HL-60/S4 treated with phorbol 12-myristate 13-acetate at 8.2 ng/mL for 4 days and 3 days (cell line): ENCODE data around the gene SPZ1.
"Not testable (repeated sequence)": the region's sequence is repeated elsewhere in the genome, so short reads cannot be mapped to it uniquely, and the experiment has no call there.

Experiments used
- in situ Hi-C: fragments of 300-500 bp; cut with MboI; formaldehyde crosslinking; loops from 2 replicates; pipeline ENCODE4 v1.15.0; 2022; ENCODE audit warnings: low sequenced_read_pairs

SPZ1 gene, protein sequence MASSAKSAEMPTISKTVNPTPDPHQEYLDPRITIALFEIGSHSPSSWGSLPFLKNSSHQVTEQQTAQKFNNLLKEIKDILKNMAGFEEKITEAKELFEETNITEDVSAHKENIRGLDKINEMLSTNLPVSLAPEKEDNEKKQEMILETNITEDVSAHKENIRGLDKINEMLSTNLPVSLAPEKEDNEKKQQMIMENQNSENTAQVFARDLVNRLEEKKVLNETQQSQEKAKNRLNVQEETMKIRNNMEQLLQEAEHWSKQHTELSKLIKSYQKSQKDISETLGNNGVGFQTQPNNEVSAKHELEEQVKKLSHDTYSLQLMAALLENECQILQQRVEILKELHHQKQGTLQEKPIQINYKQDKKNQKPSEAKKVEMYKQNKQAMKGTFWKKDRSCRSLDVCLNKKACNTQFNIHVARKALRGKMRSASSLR

DNA sequence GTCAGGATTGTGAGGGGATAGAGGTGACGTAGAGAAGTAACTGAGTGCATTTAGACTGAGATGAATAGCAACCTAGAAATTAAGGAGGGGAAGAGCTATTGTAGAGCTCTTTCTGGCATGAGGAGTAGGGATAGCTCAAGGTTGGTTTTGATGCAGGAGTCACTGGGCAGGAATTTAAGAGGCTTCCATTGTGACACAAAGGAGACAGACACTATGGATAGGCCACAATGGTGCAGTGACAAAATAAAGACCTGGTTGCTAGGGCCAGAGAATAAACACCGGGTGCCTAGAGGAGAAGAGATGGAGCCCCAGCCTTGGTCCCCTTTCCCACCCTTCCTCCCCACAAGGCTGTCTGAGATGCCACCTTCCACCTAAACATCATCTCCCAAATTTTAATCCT is at the start of gene SPZ1:
SPZ1 (plus strand) TSS at position 301 of the 400 bp plus-strand sequence. CDS start 214 bp downstream, outside the sequence.
- in situ Hi-C loops, result loop anchor here (25.0 kb wide), 1 partner anchor 232 kb away; no protein-coding TSS in a partner anchor

DNA sequence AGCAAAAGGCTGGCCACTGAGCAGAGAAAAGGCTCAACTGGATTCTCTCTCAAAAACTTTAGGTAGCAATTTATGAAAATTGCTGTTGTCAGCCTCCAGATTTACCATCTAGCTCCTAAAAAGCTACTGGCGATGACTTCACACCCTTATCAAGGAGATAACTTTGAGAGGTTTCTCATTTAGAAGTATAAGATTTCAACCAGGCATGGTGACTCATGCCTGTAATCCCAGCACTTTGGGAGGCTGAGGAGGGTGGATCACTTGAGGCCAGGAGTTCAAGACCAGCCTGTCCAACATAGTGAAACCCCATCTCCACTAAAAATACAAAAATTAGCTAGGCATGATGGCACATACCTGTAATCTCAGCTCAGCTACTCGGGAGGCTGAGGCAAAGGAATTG is 49.3 kb upstream of the SPZ1 start:
- in situ Hi-C loops, result not testable (repeated sequence)

DNA sequence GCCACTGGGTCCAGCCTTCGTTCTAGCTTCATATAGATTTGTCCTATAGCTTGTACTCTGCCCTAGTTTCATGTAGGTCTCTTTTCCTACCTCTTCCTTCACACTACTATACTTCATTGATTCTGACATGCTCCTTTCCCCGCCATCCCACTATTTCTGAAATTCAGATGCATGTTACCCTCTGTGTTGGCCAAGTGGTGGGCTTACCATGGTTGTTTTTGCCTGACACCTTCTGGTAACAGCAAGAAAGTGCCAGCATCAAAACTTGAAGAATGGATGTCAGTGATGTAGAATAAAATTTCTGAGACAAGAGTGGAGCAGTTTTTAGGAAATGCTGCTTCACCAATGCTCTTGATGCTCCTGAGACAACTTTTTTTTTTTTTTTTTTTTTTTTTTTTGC is 44.5 kb upstream of the SPZ1 start:
- in situ Hi-C loops, result no loop called here

DNA sequence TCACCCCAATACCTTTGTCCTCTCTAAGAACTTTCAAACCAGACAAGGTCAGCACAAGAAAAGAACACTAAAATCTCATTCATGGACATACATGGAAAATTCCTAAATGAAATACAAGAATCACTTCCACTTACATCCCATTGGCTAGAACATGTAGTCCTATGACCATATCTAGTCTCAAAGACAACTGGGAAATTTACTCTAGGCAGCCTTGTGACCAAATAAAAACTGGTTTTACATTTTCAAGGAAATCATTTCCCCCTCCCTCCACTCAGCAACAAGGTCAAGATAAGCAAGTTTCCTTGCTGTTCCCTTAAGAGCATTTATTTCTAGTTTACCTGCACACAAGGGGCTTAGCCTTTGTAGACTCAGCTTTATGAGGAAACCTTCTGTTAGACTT is 43.6 kb upstream of the SPZ1 start:
- in situ Hi-C loops, result no loop called here

DNA sequence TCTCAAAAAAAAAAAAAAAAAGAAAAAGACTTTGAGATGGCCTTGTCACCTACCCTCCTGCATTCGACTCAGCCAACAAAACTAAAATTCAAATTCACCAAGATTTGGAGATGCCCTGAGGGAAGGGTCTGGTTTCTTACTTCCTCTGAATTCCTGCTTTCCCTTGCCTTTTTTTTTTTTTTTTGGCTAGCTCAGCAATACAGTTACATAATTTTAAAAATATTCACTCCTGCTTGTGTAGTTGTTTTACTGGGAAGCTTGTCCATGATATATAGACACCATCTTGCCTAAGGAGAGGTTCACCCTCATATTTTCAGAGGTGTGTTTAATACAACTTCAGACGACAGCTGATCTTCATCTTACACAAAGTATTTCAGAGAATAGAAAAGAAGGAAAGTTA is 42.6 kb upstream of the SPZ1 start:
- in situ Hi-C loops, result no loop called here

DNA sequence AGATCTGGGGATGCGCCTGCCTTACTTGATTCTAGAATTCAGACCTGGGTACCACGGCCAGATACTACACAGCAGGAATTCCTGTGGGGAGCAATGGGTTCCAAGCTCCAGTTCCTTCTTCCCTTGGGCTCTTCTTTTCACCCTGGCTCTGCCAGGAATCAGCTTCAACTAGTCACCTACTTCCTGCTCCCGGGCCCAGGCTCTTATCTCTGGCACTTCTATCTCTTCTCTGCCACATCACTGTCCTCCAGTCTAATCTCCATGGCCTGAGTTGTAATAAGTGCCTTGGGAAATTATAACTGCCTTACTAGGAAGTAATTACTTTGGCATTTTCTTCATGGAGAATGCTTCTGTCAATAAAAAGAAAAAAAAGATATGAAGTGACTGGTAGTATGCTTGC is 37.7 kb upstream of the SPZ1 start:
- in situ Hi-C loops, result no loop called here

DNA sequence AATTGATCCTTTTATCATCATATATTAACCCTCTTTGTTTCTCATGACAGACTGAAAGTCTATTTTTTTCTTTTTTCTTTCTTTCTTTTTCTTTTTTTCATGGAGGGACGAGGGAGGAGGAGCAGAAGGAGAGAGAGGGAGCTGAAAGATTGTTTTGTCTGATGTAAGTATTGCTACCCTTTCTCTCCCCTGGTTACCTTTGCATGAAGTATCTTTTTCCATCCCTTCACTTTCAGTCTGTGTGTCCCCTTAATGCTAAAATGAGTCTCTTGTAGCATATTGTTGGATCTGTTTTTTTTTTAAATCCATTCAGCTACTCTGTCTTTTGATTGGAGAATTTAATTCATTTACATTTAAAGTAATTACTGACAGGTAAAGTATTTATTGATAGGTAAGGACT is 36.4 kb upstream of the SPZ1 start:
- in situ Hi-C loops, result no loop called here

DNA sequence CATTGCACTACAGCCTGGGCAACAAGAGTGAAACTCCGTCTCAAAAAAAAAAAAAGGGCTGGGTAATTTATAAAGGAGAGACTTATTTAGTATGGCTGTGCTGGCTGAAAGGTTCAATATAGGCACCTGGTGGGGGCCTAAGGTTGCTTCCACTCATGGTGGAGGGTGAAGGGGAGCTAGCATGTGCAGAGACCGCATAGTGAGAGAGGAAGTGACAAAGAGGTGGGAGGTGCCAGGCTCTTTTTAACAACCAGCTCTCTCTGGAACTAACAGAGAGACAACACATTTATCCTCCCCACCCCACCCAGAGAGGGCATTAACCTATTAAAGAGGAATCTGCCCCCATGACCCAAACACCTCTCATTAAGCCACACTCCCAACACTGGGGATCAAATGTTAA is 35.1 kb upstream of the SPZ1 start:
- in situ Hi-C loops, result no loop called here

DNA sequence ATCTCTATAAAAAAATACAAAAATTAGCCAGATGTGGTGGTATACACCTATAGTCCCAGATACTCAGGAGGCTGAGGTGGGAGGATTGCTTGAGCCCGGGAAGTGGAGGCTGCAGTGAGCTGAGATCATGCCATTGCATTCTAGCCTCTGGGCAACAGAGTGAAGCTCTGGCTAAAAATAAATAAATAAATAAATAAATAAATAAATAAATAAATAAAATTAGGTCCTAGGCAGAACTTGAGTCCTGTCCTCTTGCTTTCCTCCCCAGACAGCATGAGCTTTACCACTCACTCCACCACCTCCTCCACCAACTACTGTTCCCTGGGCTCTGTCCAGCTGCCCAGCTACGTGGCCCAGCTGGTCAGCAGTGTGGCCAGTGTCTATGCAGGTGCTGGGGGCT is 31.6 kb upstream of the SPZ1 start:
- in situ Hi-C loops, result no loop called here

DNA sequence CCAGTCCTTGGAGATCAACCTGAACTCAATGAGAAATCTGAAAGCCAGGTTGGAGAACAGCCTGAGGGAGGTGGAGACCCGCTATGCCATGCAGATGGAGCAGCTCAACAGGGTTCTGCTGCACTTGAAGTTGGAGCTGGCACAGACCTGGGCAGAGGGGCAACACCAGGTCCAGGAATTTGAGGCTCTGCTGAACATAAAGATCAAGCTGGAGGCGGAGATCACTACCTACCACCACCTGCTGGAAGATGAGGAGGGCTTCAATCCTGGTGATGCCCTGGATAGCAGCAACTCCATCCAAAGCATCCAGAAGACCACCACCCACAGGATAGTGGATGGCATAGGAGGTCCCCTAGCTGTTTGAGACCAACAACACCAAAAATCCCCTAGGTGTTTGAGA is 30.5 kb upstream of the SPZ1 start:
- in situ Hi-C loops, result no loop called here

DNA sequence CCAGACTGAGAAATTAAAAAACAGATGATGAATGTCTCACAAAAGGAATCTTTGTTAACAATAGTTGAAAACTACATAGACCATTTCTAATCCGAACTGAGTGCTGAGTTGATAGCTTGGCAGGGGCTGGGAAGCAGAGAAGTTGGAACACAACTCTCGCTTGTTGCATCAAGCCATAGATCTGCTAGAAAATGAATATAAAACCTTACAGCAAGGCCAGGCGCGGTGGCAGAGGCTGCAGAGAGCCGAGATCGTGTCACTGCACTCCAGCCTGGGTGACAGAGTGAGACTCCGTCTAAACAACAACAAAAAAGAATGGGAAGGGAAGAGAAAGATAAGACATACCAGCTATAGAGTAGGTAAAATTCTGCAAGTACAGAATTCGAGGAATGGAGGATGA is 28.0 kb upstream of the SPZ1 start:
- in situ Hi-C loops, result no loop called here

DNA sequence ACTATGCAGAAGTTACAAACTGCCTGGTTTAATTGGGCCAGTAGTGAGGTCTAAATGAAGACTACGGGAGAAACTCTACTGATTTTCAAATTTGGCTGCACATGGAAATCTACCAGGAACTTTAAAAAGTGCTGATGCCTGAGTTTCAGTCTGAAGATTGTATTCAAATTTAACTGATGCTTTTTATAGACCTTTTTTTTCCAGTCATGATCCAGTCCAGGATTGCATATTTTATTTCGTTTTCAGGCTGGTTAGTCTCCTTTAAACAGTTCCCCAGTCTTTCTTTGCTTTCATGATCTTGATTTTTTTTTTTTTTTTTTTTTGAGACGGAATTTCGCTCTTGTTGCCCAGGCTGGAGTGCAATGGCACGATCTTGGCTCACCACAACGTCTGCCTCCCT is 23.7 kb upstream of the SPZ1 start:
- in situ Hi-C loops, result no loop called here

DNA sequence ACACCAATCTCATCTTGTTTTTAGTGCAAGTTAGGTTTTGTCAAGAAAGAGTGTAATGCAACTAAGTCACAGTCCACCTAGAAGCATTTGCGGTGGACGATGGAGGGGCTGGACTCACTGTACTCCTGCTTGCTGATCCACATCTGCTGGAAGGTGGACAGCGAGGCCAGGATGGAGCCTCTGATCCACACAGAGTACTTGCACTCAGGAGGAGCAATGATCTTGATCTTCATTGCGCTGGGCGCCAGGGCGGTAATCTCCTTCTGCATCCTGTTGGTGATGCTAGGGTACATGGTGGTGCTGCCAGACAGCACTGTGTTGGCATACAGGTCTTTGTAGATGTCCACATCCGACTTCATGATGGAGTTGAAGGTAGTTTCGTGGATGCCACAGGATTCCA is 20.2 kb upstream of the SPZ1 start:
- in situ Hi-C loops, result no loop called here

DNA sequence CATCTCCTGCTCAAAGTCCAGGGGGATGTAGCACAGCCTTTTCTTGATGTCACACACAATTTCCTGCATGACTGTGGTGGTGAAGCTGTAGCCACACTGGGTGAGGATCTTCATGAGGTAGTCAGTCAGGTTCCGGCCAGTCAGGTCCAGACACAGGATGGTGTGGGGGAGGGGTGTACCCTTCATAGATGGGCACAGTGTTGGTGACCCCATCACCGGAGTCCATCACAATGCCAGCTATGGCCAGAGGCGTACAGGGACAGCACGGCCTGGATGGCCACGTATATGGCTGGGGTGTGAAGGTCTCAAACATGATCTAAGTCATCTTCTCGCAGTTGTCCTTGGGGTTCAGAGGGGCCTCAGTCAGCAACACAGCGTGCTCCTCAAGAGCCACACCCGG is 19.7 kb upstream of the SPZ1 start:
- in situ Hi-C loops, result loop anchor here (25.0 kb wide), 1 partner anchor 213 kb away; no protein-coding TSS in a partner anchor

DNA sequence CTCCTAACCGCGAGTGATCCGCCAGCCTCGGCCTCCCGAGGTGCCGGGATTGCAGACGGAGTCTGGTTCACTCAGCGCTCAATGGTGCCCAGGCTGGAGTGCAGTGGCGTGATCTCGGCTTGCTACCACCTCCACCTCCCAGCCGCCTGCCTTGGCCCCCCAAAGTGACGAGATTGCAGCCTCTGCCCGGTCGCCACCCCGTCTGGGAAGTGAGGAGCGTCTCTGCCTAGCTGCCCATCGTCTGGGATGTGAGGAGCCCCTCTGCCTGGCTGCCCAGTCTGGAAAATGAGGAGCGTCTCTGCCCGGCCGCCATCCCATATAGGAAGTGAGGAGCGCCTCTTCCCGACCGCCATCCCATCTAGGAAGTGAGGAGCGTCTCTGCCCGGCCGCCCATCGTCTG is 19.0 kb upstream of the SPZ1 start:
- in situ Hi-C loops, result loop anchor here (25.0 kb wide), 1 partner anchor 213 kb away; no protein-coding TSS in a partner anchor

DNA sequence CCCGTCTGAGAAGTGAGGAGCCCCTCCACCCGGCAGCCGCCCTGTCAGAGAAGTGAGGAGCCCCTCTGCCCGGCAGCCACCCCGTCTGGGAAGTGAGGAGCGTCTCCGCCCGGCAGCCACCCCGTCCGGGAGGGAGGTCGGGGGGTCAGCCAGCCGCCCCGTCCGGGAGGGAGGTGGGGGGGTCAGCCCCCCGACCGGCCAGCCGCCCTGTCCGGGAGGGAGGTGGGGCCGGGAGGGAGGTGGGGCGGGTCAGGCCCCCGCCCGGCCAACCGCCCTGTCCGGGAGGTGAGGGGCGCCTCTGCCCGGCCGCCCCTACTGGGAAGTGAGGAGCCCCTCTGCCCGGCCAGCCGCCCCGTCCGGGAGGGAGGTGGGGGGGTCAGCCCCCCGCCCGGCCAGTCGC is 18.5 kb upstream of the SPZ1 start:
- in situ Hi-C loops, result loop anchor here (25.0 kb wide), 1 partner anchor 214 kb away; no protein-coding TSS in a partner anchor

DNA sequence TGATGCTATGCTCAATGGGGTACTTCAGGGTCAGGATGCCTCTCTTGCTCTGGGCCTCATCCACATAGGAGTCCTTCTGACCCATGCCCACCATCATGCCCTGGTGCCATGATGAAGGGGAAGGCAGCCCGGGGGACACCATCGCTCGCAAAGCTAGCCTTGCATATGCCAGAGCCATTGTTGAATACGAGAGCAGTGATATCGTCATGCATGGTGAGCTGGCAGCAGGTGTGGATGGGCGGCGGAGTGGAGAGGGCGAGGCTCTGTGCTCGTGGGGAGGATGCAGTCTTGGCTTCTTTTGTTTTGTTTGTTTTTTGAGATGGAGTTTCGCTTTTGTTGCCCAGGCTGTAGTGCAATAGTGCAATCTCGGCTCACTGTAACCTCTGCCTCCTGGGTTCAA is 17.2 kb upstream of the SPZ1 start:
- in situ Hi-C loops, result loop anchor here (25.0 kb wide), 1 partner anchor 215 kb away; no protein-coding TSS in a partner anchor

DNA sequence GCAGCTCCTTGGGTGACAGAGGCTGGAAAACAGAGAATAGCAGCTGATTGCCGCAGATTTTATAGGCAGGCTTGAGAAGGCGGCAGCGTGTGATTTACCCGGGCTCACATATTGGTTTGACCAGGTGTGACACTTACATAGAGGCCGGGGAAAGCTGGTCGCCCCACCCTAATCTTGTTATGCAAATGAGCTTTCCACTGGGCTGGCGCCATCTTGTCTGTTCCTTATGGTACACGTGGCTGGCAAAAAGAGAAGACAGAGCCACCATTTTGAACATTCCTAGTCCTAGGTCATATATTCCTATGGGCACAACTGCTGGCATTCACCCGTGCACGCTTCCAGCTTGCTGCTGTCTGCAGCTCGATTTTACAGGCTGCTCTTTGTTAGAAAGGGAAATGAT is 11.3 kb upstream of the SPZ1 start:
- in situ Hi-C loops, result loop anchor here (25.0 kb wide), 1 partner anchor 221 kb away; no protein-coding TSS in a partner anchor

DNA sequence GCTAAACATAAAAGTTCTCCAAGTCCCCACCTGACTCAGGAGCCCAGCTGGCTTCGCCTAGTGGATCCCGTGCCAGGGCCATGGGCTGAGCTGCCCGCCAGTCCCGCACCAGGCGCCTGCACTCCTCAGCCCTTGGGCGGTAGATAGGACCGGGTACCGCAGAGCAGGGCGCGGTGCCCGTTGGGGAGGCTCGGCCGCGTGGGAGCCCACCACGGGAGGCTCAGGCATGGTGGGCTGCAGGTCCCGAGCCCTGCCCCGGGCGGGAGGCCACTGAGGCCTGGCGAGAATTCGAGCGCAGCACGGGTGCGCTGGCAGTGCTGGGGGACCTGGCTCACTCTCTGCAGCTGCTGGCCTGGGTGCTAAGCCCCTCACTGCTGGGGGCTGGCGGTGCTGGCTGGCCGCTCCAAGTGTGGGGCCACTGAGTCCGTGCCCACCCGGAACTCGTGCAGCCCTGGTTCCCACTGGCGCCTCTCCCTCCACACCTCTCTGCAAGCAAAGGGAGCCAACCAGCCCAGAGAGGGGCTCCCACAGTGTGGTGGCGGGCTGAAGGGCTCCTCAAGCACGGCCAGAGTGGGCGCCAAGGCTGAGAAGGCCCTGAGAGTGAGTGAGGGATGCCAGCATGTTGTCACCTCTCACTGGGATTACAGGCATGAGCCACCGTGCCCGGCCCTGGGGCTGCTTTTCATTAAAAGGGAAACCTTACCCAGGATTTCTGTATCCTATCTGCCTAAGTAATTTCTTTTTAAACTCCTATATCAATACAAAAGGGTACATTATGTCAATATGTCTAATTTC is 9.7 kb upstream of the SPZ1 start:
- in situ Hi-C loops, result loop anchor here (25.0 kb wide), 1 partner anchor 223 kb away; no protein-coding TSS in a partner anchor

DNA sequence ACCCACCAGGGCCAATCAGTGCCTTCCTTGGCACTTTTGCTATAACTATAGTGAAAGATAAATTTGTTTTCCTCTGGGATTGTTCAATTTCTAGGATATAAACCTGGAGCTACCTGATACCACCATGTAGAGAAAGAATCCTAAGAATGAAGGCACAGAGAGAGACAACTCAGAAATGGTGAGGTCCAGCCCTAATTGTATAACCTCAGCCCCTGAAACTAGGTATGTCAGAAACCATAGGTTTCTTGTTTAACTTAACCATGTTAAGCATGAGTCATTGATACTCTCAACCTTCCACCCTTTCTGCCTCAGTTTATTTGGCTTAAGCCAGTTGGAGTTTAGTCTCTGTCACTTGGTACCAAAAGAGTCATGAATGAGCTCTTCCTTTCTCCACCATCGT is 4.6 kb upstream of the SPZ1 start:
- in situ Hi-C loops, result loop anchor here (25.0 kb wide), 1 partner anchor 228 kb away; no protein-coding TSS in a partner anchor

DNA sequence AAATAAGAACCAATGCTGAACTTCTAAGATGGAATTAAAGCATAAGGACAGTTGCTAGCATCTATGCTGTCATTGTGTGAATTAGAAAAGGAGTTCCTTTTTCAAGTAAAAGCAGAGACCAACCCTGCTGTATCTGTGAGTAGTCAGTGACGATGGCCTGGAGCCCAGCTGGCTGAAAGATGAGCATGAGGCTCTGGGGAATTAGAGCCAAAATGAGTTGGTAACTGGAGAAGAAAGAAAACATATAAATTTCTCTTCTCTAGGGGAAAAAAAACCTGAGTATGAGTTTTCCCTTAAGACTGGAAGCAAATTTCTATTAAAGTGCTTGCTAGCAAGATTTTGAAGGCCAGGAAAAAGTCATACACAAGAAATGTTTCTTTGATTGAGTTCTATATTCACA is 1.6 kb upstream of the SPZ1 start:
- in situ Hi-C loops, result loop anchor here (25.0 kb wide), 1 partner anchor 231 kb away; no protein-coding TSS in a partner anchor
